ENCODE data around the gene NPAT.

NPAT gene

DNA sequence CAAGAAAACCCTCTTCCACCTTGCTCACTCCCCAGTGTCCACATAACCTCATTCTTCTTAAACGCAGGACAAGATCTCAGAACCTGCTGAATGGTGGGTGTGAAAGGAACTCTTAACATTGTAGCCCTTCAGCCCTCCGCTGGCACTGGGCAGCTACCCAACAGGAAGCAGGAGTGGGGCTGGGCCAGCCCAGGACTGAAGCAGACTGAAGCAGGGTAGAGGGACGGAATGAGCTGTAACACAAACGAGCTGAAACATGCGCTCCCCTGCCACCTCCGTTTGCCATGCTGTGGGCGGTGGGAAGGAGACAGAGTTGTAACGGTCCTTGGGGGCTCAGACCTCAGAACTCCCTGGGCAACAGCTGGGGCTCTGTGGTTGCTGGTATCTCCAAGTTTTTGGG lies 23.6 kb downstream of the NPAT start:
- no peak overlapping the region for H3K27ac ChIP-seq
- H3K27me3 ChIP-seq (ENCODE audit: insufficient read depth, low read depth, severe bottlenecking), result no peaks in the 10 kb centered on the region
- peaks cover 65% of the 10 kb centered on the region for H3K36me3 ChIP-seq
- H3K9me3 ChIP-seq (ENCODE audit: severe bottlenecking), result no peaks in the 10 kb centered on the region
- DNase-seq, result no peak
- TF ChIP-seq, protein P1, sequence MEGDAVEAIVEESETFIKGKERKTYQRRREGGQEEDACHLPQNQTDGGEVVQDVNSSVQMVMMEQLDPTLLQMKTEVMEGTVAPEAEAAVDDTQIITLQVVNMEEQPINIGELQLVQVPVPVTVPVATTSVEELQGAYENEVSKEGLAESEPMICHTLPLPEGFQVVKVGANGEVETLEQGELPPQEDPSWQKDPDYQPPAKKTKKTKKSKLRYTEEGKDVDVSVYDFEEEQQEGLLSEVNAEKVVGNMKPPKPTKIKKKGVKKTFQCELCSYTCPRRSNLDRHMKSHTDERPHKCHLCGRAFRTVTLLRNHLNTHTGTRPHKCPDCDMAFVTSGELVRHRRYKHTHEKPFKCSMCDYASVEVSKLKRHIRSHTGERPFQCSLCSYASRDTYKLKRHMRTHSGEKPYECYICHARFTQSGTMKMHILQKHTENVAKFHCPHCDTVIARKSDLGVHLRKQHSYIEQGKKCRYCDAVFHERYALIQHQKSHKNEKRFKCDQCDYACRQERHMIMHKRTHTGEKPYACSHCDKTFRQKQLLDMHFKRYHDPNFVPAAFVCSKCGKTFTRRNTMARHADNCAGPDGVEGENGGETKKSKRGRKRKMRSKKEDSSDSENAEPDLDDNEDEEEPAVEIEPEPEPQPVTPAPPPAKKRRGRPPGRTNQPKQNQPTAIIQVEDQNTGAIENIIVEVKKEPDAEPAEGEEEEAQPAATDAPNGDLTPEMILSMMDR (IDR thresholded peaks at IDR 0.05; ENCODE audit: low read depth, low read length), result no peak
- no peak overlapping the region for H3K4me3 ChIP-seq (ENCODE audit: low read depth, low read length)

DNA sequence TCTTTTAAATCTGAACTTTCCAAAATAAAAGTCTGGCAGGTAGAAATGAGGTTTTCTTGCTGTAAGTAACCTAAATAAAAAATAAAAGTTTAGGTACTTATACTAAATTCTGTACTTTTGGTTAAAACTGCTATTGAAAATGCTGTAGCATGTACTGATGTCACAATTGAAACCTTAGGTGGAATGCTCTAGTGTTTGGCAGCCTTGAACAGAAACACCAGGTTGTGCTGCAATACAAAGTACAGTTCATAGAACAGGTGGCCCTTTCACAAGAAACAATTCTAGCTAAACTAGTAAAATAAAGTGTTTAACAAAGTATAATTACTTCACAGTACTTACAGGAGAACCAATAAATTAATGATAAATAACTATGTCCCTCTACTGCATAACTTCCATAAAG lies 25.1 kb downstream of the NPAT start:
- DNase-seq, result no peak
- Histone ChIP-seq H3K9me3 (ENCODE audit: severe bottlenecking) (no peaks in the 10 kb centered on the region), H3K27ac (no peak overlapping the region), H3K27me3 (ENCODE audit: insufficient read depth, low read depth, severe bottlenecking) (no peaks in the 10 kb centered on the region), H3K4me3 (ENCODE audit: low read depth, low read length) (no peak overlapping the region), H3K36me3 (peaks cover 66% of the 10 kb centered on the region)
- TF ChIP-seq, protein P1 (IDR thresholded peaks at IDR 0.05; ENCODE audit: low read depth, low read length), result no peak

DNA sequence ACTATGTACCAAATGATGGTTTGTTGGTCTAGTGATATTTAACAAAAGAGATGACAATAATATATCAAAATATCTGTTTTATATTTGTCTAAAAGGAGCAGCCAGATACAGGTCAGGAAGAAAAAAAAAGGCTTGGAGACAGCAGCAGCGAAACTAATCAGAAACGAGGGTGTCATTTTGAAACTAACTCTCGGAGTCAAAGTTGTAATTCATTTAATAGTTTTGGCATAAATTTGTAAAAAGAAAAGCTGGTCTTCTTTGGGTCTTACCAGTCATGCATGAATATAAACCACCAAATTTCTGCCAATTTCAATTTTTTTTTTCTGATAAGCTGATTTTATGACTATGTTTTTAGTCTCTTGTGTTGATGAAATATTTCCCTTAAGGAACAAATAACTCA lies 25.5 kb downstream of the NPAT start:
- DNase-seq, result no peak
- Histone ChIP-seq H3K27ac (no peak overlapping the region), H3K9me3 (ENCODE audit: severe bottlenecking) (no peaks in the 10 kb centered on the region), H3K27me3 (ENCODE audit: insufficient read depth, low read depth, severe bottlenecking) (no peaks in the 10 kb centered on the region), H3K36me3 (peaks cover 70% of the 10 kb centered on the region), H3K4me3 (ENCODE audit: low read depth, low read length) (no peak overlapping the region)
- TF ChIP-seq, protein P1 (IDR thresholded peaks at IDR 0.05; ENCODE audit: low read depth, low read length), result no peak

DNA sequence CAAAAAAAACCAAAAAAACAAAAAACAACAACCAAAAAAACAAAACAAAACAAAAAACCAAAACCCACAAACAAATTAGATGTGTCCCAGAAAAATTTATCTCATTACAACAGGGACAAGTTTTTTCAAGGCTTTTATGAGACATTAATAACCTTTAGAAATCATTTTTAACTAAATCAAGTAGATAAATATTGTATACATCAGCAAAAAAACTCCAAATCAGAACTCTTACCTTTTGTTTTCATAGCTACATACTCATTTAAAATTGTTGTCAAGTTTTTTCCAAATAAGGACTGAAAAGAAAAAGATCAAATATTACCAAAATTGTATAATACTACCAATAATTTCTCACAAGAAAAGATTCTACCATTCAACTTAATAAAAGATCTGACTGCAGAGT lies 28.7 kb downstream of the NPAT start:
- no peak for DNase-seq
- TF ChIP-seq, protein P1 (IDR thresholded peaks at IDR 0.05; ENCODE audit: low read depth, low read length), result no peak
- no peak overlapping the region for H3K27ac ChIP-seq
- no peak overlapping the region for H3K4me3 ChIP-seq (ENCODE audit: low read depth, low read length)
- no peaks in the 10 kb centered on the region for H3K27me3 ChIP-seq (ENCODE audit: insufficient read depth, low read depth, severe bottlenecking)
- H3K36me3 ChIP-seq, result peaks cover 86% of the 10 kb centered on the region
- H3K9me3 ChIP-seq (ENCODE audit: severe bottlenecking), result no peaks in the 10 kb centered on the region

DNA sequence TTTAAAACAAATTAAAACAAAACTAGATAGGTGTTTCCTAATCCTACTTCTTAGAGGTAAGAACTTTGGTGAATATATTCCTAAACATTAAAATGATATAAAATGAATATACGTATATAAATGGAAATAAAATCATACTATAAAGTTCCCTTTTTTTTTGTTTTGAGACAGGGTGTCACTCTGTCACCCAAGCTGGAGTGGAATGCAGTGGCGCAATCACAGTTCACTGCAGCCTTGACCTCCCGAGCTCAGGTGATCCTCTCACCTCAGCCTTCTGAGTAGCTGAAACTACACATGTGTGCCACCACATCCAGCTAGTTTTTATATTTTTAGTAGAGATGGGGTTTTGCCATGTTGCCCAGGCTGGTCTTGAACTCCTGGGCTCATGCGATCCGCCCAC lies 44.9 kb downstream of the NPAT start:
- Histone ChIP-seq H3K27me3 (ENCODE audit: insufficient read depth, low read depth, severe bottlenecking) (no peaks in the 10 kb centered on the region), H3K36me3 (peaks cover 54% of the 10 kb centered on the region), H3K4me3 (ENCODE audit: low read depth, low read length) (no peak overlapping the region), H3K9me3 (ENCODE audit: severe bottlenecking) (no peaks in the 10 kb centered on the region), H3K27ac (no peak overlapping the region)
- DNase-seq, result no peak
- TF ChIP-seq, protein P1 (IDR thresholded peaks at IDR 0.05; ENCODE audit: low read depth, low read length), result no peak

DNA sequence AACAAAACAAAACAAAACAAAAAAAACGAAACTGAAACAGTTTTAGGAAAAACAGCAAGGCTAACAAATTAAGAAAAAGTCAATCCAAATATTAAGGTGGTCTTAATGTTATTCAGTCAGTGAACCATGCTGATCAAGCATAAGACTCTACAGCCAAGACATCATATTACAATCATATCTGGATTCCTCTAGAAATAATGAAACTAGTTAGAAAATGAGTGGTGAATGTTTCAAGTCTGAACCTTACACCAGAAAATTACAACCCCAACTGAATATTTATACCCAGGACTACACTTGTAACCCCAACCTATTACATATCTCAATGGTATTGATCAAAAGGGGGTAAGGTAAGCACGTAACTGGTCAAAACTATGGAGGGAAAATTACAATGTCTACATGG lies 52.3 kb downstream of the NPAT start:
- Histone ChIP-seq H3K4me3 (ENCODE audit: low read depth, low read length) (no peak overlapping the region), H3K27ac (no peak overlapping the region), H3K9me3 (ENCODE audit: severe bottlenecking) (no peaks in the 10 kb centered on the region), H3K27me3 (ENCODE audit: insufficient read depth, low read depth, severe bottlenecking) (no peaks in the 10 kb centered on the region), H3K36me3 (peaks cover 75% of the 10 kb centered on the region)
- DNase-seq, result no peak
- TF ChIP-seq, protein P1 (IDR thresholded peaks at IDR 0.05; ENCODE audit: low read depth, low read length), result no peak

Measured in WERI-Rb-1 (cell line).